ENCODE measurements around the gene MYBPC2.

- TF ChIP-seq CTCF (IDR thresholded peaks at IDR 0.05) (peak in 2 of 3 experiments; percentile 55 to 62), POLR2A (IDR thresholded peaks at IDR 0.05) (no peak), POLR2AphosphoS5 (IDR thresholded peaks at IDR 0.05; ENCODE audit: insufficient read depth in 1 of 2, low read depth in 1 of 2) (no peak)
These were observed 28.6 kb downstream of the MYBPC2 start for GRCh38 chr19:50461066-50461875.

All from vagina (tissue), 2 donors.